ENCODE data around the gene DYNC1LI1. TPM values are rescaled to one million over a fixed set of nuclear protein-coding genes. Genes with fewer than 3 reads are reported as not detected.

The DYNC1LI1 gene
- total and polyA plus RNA-seq, 7 experiments from 2014 or later = 17.9 to 28.5 (median 27.1) TPM

Small RNAs within 50 kb of the gene (microRNA-seq; reads per million reads assigned to microRNA genes)
- gene MIR548AY (ENCODE audit: borderline microRNAs expressed) = not detected

Other genes with a start within 250 kb of the DYNC1LI1 start
- gene CMTM7, start 179.0 kb downstream of the DYNC1LI1 start, total RNA-seq = 10 to 100 TPM; 38.6 to 60.1 (median 49.5) TPM
- 100 to 1,000 TPM in 1 of 2 donors, 10 to 100 TPM in 1; 87.7 to 157 TPM for gene CMTM7, start 179.0 kb downstream of the DYNC1LI1 start, polyA plus RNA-seq
- gene CMTM6, start 68.0 kb downstream of the DYNC1LI1 start, total RNA-seq = 10 to 100 TPM; 24.1 to 61.1 (median 38.1) TPM
- 10 to 100 TPM; 30.9 to 48.5 TPM for gene CMTM6, start 68.0 kb downstream of the DYNC1LI1 start, polyA plus RNA-seq
- 10 to 100 TPM; 37.9 to 69.4 (median 46.9) TPM for gene CNOT10, start 114.3 kb upstream of the DYNC1LI1 start, total RNA-seq
- 10 to 100 TPM; 31.4 to 46.5 TPM for gene CNOT10, start 114.3 kb upstream of the DYNC1LI1 start, polyA plus RNA-seq
- gene TRIM71, start 247.1 kb upstream of the DYNC1LI1 start, total RNA-seq = under 1 TPM in 1 of 5 experiments, not detected in 4; 0.20 TPM
- gene TRIM71, start 247.1 kb upstream of the DYNC1LI1 start, polyA plus RNA-seq = not detected